Nephron (organoid): Measurements from ENCODE around the gene KXD1.
A peak's percentile ranks its signal among the peaks of the same experiment; 100 is the strongest.
"Not testable (repeated sequence)": the region's sequence is repeated elsewhere in the genome, so short reads cannot be mapped to it uniquely, and the experiment has no call there.

Experiments
- H3K27ac Mint-ChIP-seq, 3 experiments: 2 replicates each; pipeline ENCODE4 v1.8.0; 2020; ENCODE audit warnings: mixed read lengths in 3 of 3, mild to moderate bottlenecking in 2 of 3, moderate library complexity in 1 of 3
- H3K27me3 Mint-ChIP-seq: 2 replicates; pipeline ENCODE4 v1.8.0; 2021; ENCODE audit warnings: low read depth, mild to moderate bottlenecking, moderate library complexity, mixed read lengths
- H3K36me3 Mint-ChIP-seq: 2 replicates; pipeline ENCODE4 v1.8.0; 2020; ENCODE audit warnings: low read depth, mixed read lengths
- H3K4me1 Mint-ChIP-seq: 2 replicates; pipeline ENCODE4 v1.8.0; 2020; ENCODE audit warnings: mixed read lengths
- H3K4me3 Mint-ChIP-seq, 3 experiments: 2 replicates each; pipeline ENCODE4 v1.8.0; 2020; ENCODE audit warnings: mild to moderate bottlenecking in 3 of 3, mixed read lengths in 3 of 3, moderate library complexity in 2 of 3
- H3K9me3 Mint-ChIP-seq: 2 replicates; pipeline ENCODE4 v1.8.0; 2020; ENCODE audit warnings: mixed read lengths
- TF ChIP-seq, protein P1 (sequence below), 3 experiments: fragments of 200-600 bp; sonication (generic); IDR thresholded peaks; one replicate each; pipeline ENCODE4 v1.5.0; 2021; ENCODE audit warnings: antibody characterized with exemption in 3 of 3; ENCODE audit not compliant: unreplicated experiment in 3 of 3

The KXD1 gene

DNA sequence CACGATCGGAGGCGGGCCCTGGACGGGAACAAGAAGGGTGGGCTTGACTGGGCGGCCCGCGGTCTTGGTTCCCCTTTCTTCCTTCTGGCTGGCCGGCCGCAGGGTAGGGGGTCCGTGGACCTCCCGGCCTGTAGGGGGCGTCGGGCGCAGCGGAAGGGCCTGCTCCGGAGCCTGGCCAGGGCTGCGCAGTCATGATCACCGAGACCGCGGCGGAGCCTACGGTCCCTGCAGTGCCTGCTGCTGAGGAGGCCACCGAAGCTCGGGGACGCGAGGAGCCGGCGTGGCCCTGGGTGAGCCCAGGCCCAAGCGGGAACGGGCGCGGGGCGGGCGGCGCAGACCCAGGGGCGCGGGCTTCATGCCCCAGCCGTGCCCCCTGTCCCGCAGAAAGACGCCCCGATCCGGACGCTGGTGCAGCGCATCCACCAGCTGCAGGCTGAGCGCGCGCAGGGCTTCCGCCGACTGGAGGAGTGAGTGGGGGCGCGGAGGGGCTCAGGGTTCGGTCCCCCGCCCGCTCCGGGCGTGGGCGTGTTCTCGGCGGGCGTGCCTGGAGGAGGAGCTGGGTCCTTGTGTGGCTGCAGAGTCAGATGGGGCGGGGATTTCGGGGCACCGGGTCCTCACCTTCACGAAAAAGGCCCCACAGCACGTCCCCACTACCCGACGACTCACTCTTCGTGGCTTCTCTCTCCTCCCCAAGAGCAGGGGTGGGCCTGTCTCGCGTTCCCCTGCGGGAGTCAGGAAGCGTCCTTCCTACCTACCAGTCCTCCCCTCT lies 31.1 kb downstream of the KXD1 start, which contains the start of gene REX1BD:
Gene REX1BD, plus strand, starts transcription at position 188 of the 769 bp plus-strand sequence. Its CDS starts 4 bp downstream, at position 192.
- Mint-ChIP-seq H3K36me3 (no peaks in the 10 kb centered on the region), H3K4me1 (peaks cover 24% of the 10 kb centered on the region), H3K9me3 (no peaks in the 10 kb centered on the region), H3K4me3 (peak within 1 kb of the TSS; percentile 87 to 91 (median 90)), H3K27me3 (peaks cover 18% of the 10 kb centered on the region), H3K27ac (peak within 1 kb of the TSS; percentile 83 to 96 (median 95))
- TF ChIP-seq, protein P1, sequence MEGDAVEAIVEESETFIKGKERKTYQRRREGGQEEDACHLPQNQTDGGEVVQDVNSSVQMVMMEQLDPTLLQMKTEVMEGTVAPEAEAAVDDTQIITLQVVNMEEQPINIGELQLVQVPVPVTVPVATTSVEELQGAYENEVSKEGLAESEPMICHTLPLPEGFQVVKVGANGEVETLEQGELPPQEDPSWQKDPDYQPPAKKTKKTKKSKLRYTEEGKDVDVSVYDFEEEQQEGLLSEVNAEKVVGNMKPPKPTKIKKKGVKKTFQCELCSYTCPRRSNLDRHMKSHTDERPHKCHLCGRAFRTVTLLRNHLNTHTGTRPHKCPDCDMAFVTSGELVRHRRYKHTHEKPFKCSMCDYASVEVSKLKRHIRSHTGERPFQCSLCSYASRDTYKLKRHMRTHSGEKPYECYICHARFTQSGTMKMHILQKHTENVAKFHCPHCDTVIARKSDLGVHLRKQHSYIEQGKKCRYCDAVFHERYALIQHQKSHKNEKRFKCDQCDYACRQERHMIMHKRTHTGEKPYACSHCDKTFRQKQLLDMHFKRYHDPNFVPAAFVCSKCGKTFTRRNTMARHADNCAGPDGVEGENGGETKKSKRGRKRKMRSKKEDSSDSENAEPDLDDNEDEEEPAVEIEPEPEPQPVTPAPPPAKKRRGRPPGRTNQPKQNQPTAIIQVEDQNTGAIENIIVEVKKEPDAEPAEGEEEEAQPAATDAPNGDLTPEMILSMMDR (IDR thresholded peaks at IDR 0.05; ENCODE audit: unreplicated experiment in 3 of 3) = peak; percentile 87 to 97 (median 88)

DNA sequence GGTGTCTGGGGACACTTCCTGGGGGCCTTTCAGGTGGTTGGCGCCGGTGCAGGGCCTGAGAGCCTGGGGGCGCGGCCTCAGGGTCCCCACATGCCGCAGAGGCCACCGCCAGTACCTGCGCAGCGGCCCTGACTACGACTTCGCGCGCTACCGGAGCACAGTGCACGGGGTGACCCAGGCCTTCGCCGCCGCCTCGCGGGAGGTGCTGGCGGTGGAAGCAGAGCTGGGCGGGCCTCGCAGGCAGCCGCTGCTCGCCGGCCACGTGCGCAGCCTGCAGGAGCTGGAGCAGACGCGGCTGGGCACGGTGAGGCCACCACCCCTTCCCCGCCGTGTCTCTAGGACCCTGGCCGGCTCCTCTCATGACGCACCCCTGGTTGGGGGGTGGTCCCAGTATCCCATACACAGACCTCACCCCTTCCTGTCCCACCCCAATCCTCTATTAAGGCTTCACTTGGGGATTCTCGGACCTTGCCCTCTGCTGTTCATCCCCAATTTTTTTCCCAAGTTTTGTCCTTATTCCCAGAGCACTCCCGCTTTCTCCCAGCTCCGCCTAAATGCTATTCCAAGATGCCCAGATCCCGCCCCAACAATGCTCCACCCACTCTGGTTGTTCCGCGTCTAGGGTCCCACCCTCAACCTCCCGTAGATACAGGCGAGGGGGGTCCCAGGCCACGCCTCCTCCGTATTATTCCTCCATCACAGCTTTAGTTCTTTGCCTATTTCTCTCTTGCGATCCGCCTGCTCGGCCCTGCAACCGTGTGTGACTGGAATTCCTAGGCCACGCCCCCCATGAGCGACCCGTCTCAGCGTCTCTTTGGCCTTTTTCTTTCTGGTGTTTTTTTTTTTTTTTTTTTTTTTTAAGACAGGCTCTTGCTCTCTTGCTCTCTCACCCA lies 32.0 kb downstream of the KXD1 start:
- no peaks in the 10 kb centered on the region for H3K36me3 Mint-ChIP-seq
- H3K4me3 Mint-ChIP-seq = peak overlapping the region; percentile 87 to 91 (median 90)
- peak overlapping the region; percentile 83 to 95 (median 94) for H3K27ac Mint-ChIP-seq
- TF ChIP-seq, protein P1 (IDR thresholded peaks at IDR 0.05; ENCODE audit: unreplicated experiment in 3 of 3) = no peak
- H3K27me3 Mint-ChIP-seq = peaks cover 19% of the 10 kb centered on the region
- no peaks in the 10 kb centered on the region for H3K9me3 Mint-ChIP-seq
- peaks cover 26% of the 10 kb centered on the region for H3K4me1 Mint-ChIP-seq

DNA sequence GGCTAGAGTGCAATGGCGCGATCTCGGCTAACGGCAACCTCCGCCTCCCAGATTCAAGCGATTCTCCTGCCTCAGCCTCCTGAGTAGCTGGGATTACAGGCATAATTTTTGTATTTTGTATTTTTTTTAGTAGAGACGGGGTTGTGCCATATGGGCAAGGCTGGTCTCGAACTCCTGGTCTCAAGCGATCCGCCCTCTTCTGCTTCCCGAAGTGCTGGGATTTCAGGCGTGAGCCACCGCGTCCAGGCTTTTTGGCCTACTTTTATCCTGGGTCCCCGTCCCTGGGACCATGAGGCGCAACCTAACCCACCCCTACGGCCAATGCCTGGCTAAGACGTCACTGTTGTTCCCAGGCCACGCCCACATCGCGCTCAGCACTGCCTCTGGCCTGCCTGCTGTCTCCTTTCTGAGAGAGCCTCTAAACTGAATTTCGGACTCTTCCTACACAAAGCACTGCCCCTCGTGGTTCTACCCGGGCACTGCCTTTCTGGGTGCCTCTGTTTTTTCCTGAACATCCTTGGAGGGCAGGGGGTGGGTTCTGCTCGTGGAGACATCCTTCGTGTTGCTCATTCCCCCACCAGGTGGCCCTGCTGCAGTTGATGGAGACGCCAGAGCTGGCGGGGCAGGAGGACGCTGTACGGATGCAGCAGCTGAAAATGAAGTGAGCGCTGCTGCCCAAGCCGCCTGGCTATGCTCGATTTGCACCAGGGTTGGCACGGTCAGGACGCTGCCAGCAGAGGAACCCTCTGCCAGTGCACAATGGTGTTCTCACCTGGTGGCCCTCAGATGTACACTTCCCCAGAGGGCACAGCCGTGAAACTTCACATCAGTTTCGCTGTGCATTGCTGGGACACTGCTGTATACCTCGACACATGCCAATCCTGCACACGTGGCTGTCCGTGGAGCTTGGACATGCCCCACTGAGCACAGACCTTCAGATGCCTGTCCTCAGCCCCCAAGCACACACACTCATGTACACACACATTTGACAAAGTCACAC lies 32.9 kb downstream of the KXD1 start:
- no peaks in the 10 kb centered on the region for H3K36me3 Mint-ChIP-seq
- TF ChIP-seq, protein P1 (IDR thresholded peaks at IDR 0.05; ENCODE audit: unreplicated experiment in 3 of 3) = peak; percentile 59 to 82 (median 74)
- peak overlapping the region; percentile 87 to 91 (median 90) for H3K4me3 Mint-ChIP-seq
- H3K9me3 Mint-ChIP-seq = no peaks in the 10 kb centered on the region
- peaks cover 33% of the 10 kb centered on the region for H3K4me1 Mint-ChIP-seq
- peak overlapping the region; percentile 83 to 95 (median 94) for H3K27ac Mint-ChIP-seq
- peaks cover 16% of the 10 kb centered on the region for H3K27me3 Mint-ChIP-seq

DNA sequence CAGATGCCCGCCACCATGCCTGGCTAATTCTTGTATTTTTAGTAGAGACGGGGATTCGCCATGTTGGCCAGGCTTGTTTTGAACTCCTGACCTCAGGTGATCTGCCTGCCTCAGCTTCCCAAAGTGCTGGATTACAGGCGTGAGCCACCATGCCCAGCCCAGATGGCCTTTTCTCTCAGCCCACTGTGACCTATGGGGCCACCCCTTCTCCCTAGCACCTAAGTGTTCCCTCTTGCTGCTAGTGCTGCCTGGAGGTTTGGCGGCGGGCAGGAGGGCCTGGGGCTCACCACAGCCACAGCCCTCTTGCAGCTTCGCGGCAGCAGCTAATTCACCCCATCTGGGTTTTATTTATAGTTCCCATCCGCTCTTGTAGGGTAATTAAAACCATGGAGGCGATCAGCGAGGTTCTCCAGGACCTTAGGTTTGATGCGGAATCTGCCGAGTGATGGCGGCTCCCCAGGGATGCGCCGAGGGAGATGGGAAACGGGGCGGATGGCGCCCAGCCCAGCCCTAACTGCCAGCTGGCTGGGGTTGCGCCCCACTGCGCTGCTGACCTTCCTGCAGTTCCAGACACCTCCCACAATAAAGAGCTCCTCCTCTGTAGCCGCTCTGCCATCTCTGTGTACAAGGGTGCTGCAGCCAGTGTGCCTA lies 34.2 kb downstream of the KXD1 start:
- H3K4me3 Mint-ChIP-seq = peak overlapping the region; percentile 47 to 61 (median 53)
- peaks cover 28% of the 10 kb centered on the region for H3K27me3 Mint-ChIP-seq
- no peak overlapping the region for H3K27ac Mint-ChIP-seq
- no peaks in the 10 kb centered on the region for H3K9me3 Mint-ChIP-seq
- H3K4me1 Mint-ChIP-seq = peaks cover 35% of the 10 kb centered on the region
- TF ChIP-seq, protein P1 (IDR thresholded peaks at IDR 0.05; ENCODE audit: unreplicated experiment in 3 of 3) = no peak
- H3K36me3 Mint-ChIP-seq = no peaks in the 10 kb centered on the region

DNA sequence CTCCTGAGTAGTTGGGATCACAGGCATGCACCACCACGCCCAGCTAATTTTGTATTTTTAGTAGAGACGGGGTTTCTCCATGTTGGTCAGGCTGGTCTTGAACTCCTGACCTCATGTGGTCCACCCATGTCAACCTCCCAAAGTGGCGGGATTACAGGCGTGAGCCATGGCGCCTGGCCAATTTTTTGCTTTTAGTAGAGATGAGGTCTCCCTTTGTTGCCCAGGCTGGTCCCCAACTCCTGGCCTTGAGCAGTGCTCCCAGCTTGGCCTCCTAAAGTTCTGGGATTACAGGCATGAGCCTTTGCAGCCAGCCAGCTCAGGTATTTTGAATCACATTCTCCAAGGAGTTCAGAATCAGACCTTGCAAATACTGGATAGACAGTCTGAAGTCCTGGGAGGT lies 35.1 kb downstream of the KXD1 start:
- Mint-ChIP-seq H3K27me3 (peaks cover 31% of the 10 kb centered on the region), H3K4me1 (peaks cover 35% of the 10 kb centered on the region), H3K4me3 (peak overlapping the region; percentile 4 to 36 (median 32))
- not testable (repeated sequence) for H3K27ac Mint-ChIP-seq, H3K36me3 Mint-ChIP-seq, H3K9me3 Mint-ChIP-seq
